ENCODE results near the gene SUPV3L1. TPM values are rescaled to one million over a fixed set of nuclear protein-coding genes. Genes with fewer than 3 reads are reported as not detected.
"Not testable (repeated sequence)": the region's sequence is repeated elsewhere in the genome, so short reads cannot be mapped to it uniquely, and the experiment has no call there.

Gene SUPV3L1
- polyA plus RNA-seq, 1 donor from 2014 or later: 23.0 TPM

- no peaks in the 10 kb centered on the region for H3K9me3 Mint-ChIP-seq
- no peaks in the 10 kb centered on the region for H3K4me1 Mint-ChIP-seq
- H3K4me3 Mint-ChIP-seq: no peak overlapping the region
- H3K27ac Mint-ChIP-seq: peak overlapping the region in 1 of 3 donors; percentile 53
- H3K36me3 Mint-ChIP-seq: no peaks in the 10 kb centered on the region
- no peaks in the 10 kb centered on the region for H3K27me3 Mint-ChIP-seq
These were observed 67.3 kb downstream of the SUPV3L1 start for GRCh38 chr10:69247313-69247710.

- H3K27me3 Mint-ChIP-seq: no peaks in the 10 kb centered on the region
- H3K4me3 Mint-ChIP-seq: no peak overlapping the region
- H3K4me1 Mint-ChIP-seq: no peaks in the 10 kb centered on the region
- no peak overlapping the region for H3K27ac Mint-ChIP-seq
- H3K36me3 Mint-ChIP-seq: no peaks in the 10 kb centered on the region
- H3K9me3 Mint-ChIP-seq: no peaks in the 10 kb centered on the region
These were observed 68.2 kb downstream of the SUPV3L1 start for GRCh38 chr10:69248117-69248730.

GRCh38 chr10:69250041-69250440 is 70.0 kb downstream of the SUPV3L1 start:
- H3K27ac Mint-ChIP-seq: no peak overlapping the region
- H3K4me1 Mint-ChIP-seq: no peaks in the 10 kb centered on the region
- H3K4me3 Mint-ChIP-seq: no peak overlapping the region
- no peaks in the 10 kb centered on the region for H3K36me3 Mint-ChIP-seq
- H3K27me3 Mint-ChIP-seq: peaks cover 2% of the 10 kb centered on the region
- no peaks in the 10 kb centered on the region for H3K9me3 Mint-ChIP-seq

GRCh38 chr10:69251417-69251816 is 71.4 kb downstream of the SUPV3L1 start:
- not testable (repeated sequence) for H3K9me3 Mint-ChIP-seq, H3K4me1 Mint-ChIP-seq, H3K27me3 Mint-ChIP-seq, H3K27ac Mint-ChIP-seq, H3K4me3 Mint-ChIP-seq, H3K36me3 Mint-ChIP-seq

GRCh38 chr10:69253171-69253570 is 73.1 kb downstream of the SUPV3L1 start:
- H3K4me3 Mint-ChIP-seq: no peak overlapping the region
- no peaks in the 10 kb centered on the region for H3K4me1 Mint-ChIP-seq

DNA sequence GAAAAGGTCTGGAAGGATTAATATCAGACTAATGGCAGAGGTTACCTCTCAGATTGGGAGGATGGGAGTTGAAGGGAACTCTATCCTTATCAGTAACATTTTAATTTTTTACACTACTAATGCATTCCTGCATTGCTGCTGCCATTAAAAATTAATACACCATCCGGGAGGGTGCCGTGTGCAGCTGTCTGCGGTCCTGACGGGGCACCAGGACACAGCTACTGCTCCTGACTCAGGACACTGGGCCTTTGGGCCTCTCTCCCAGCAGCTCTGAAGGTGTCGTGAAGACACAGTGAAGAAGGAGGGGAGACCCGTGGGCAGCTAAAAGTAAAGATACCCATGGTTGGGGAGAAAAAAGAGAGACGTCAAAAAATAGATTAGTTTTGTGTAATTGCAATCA is 74.8 kb downstream of the SUPV3L1 start:
- H3K27me3 Mint-ChIP-seq: peaks cover 4% of the 10 kb centered on the region
- no peak overlapping the region for H3K4me3 Mint-ChIP-seq
- no peak overlapping the region for H3K27ac Mint-ChIP-seq
- no peaks in the 10 kb centered on the region for H3K4me1 Mint-ChIP-seq
- no peaks in the 10 kb centered on the region for H3K36me3 Mint-ChIP-seq
- H3K9me3 Mint-ChIP-seq: peaks cover 4 to 8% (median 5%) of the 10 kb centered on the region in 3 donors

More at GRCh38 chr10:69253171-69253570, 73.1 kb downstream of the SUPV3L1 start:
- Mint-ChIP-seq H3K36me3 (no peaks in the 10 kb centered on the region), H3K9me3 (no peaks in the 10 kb centered on the region), H3K27ac (no peak overlapping the region), H3K27me3 (peaks cover 4% of the 10 kb centered on the region)

Other genes starting within 250 kb of the SUPV3L1 start
- 16.1 TPM for gene DDX21, start 224.1 kb upstream of the SUPV3L1 start, polyA plus RNA-seq
- 2.9 TPM for gene KIFBP, start 191.4 kb upstream of the SUPV3L1 start, polyA plus RNA-seq
- gene SRGN, start 92.1 kb upstream of the SUPV3L1 start, polyA plus RNA-seq: 65.1 TPM
- gene VPS26A, start 56.1 kb upstream of the SUPV3L1 start, polyA plus RNA-seq: 27.6 TPM
- 0.43 TPM for gene HKDC1, start 40.1 kb downstream of the SUPV3L1 start, polyA plus RNA-seq
- gene HK1, start 98.3 kb downstream of the SUPV3L1 start, polyA plus RNA-seq: 88.6 TPM
- 0.16 TPM for gene TACR2, start 236.7 kb downstream of the SUPV3L1 start, polyA plus RNA-seq

Measured in IgD-negative memory B cell (primary cell).